Measurements from ENCODE around the gene ATOH8.

GRCh38 chr2:85784474-85784986 is 30.7 kb downstream of the ATOH8 start:
- TF ChIP-seq CTCF (IDR thresholded peaks at IDR 0.05) (no peak), POLR2AphosphoS5 (IDR thresholded peaks at IDR 0.05) (no peak)
